SU-DHL-6 (cell line): ENCODE data around the gene BTN3A1.

ENCODE experiments used
- CTCF ChIP-seq: fragments of 200-600 bp; sonication (generic); IDR thresholded peaks from one replicate; pipeline ENCODE4 v1.5.1; 2017; ENCODE audit warnings: antibody characterized with exemption, mild to moderate bottlenecking, low read length, moderate library complexity; ENCODE audit not compliant: insufficient read depth, poor library complexity, severe bottlenecking
- EZH2phosphoT487 ChIP-seq: fragments of 200-600 bp; sonication (generic), shearing (Covaris generic); conservative IDR thresholded peaks from 2 replicates; pipeline ENCODE4 v1.6.1; 2018; ENCODE audit warnings: mild to moderate bottlenecking, antibody characterized with exemption, low read length, moderate library complexity, mixed read lengths

DNA sequence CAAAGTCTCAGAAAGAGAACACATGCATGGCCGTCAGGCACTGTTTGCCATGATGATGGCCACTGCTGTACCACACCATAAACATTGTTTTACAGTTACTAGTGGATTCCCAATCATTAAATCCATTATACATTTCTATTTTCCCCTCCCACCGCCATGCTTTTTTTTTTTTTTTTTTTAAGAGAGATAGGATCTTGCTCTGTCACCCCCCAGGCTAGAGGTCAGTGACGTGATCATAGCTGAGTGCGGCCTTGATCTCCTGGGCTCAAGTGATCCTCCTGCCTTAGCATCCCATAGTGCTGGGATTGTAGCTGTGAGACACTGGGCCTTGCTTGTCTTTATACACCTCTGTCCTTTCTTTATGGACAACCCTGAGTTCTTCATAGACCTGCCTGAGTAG, 33.9 kb downstream of the BTN3A1 start:
- TF ChIP-seq CTCF (no peak), EZH2phosphoT487 (no peak)
